Amniotic stem cell (primary cell): Measurements from ENCODE around the gene USP14.

Source experiments
- DNase-seq: peaks from one replicate; lab custom pipeline; 2025; lab: John Stamatoyannopoulos, UW

USP14 gene

DNA sequence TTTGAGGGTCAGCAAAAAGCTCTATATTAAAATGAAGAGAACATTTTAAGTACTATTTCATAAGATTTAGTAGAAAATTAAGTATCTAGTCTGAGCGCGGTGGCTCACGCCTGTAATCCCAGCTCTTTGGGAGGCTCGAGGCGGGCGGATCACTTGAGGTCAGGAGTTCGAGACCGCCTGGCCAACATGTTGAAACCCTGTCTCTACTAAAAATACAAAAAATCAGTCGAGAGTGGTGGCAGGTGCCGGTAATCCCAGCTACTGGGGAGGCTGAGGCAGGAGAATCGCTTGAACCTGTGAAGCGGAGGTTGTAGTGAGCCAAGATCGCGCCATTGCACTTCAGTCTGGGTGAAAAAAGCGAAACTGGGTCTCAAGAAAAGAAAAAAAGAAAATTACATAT is 1.6 kb downstream of the USP14 start:
- no peak for DNase-seq

DNA sequence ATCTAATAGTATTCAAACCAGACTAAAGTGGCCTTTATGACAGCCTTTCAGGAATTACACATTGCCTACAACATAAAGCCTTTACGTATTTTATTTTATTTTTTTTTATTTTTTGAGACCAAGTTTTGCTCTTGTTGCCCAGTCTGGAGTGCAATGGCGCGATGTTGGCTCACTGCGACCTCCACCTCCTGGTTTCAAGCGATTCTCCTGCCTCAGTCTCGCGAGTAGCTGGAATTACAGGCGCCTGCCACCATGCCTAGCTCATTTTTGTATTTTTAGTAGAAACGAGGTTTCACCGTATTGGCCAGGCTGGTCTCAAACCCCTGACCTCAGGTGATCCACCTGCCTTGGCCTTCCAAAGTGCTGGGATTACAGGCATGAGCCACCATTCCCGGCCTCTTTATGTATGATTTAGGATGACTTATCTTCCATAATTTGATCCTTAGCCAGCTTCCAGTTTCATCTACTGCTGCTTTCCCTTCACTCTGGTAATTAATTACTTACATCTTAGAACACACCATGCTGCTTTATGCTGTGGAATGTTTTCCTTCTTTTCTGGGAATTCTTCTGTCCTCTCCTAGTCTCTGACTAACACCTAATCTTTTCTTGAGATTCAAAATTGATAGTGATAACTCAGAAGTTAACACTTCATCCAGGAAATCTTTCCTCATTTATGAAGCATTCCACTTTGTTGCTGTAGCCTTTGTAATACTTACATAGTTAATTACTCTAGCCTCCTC is 2.6 kb downstream of the USP14 start:
- no peak for DNase-seq

DNA sequence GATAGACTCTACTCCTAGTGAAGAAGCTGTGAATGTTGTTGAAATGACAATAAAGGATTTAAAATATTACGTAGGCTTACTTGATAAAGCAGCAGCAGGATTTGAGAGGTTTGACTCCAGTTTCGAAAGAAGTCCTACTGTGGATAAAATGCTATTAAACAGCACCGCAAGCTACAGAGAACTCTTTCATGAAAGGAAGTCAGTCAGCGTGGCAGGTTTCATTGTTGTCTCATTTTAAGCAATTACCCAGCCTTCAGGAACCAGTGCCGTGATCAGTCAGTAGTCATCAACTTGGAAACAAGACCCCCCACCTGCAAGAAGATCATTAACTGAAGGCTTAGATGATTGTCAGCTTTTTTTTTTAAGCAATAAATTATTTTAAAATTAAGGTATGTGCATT is 14.0 kb downstream of the USP14 start:
- no peak for DNase-seq

DNA sequence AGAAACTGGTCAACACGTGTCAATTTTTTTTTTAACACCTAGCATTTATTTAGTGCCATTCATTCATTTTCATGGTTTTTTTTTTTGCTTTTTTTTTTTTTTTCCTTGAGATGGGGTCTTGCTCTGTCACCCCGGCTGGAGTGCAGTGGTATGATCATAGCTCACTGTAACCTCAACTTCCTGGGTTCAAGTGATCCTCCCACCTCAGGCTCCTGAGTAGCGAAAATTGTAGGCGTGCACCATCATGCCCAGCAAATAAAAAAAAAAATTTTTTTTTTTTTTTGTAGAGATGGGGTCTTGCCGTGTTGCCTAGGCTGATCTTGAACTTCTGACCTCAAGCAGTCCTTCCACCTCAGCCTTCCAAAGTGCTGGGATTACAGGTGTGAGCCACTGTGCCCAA is 21.1 kb downstream of the USP14 start:
- no peak for DNase-seq

DNA sequence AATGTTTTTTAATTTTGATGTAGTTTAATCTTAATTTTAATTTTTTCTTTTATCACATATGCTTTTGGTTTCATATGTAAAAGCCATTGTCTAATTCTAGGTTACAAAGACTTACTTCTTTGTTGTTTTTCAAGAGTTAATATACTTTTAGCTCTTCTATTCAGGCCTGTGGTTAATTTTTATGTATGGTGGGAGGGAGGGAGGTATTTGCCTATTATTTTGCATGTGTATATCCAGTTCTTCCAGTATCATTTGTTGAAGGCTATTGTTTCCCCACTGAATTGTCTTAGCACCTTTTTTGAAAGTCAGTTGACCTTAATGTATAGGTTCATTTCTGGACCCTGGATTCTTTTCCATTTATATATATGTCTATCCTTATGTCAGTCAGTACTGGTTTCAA is 23.4 kb downstream of the USP14 start:
- DNase-seq, result no peak

DNA sequence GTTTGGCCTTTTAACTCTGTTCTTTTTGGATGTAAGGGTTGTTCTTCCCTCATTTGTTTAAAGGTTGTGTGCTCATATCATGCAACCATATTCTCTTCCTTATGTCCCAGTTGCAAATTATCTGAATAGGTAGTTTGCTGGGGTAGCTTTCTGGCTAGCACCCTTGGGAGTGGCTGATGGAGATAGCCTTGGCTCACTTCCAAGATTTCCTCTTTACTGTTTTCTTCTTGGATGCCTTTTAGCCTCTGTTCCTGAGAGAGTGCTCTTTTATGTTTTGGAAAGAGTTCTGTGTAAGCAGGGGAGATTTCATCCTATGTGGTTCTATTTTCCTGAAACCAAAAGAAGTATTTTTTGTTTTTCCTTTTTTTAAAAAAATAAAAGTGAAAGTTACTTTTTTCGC is 25.4 kb downstream of the USP14 start:
- DNase-seq, result no peak

DNA sequence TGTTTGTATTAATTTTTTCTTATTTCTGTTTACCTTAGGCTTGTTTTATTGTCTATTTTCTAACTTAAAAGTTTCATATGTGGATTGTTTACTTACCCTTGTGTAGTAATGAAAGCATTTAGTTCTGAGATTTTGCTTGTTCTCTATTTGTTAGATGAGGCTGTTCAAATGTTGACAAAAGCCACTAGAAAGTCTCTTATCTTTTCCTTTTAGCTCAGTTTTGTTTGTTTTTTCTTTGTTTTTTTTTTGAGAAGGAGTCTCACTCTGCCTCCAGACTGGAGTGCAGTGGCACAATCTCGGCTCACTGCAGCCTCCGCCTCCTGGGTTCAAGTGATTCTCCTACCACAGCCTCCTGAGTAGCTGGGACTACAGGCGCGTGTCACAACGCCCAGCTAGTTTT is 30.9 kb downstream of the USP14 start:
- DNase-seq, result no peak

DNA sequence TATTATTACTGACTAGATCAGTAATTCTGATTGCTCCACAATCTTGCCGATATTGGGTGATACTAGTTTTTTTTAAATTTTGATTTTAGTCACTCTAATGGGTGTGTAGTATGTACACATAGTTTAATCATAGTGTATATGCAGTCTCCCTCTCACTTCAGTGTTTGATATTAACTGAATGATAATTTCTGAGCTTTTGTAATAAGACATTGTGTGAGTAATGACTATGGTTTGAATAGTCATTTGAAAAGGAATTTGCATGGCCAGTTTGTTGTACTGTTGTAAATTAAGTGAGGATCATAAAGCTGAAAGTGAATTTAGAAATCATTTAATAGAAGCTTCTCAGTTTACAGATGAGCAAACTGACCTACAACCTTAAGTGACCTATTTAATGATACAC is 33.4 kb downstream of the USP14 start:
- DNase-seq, result no peak

DNA sequence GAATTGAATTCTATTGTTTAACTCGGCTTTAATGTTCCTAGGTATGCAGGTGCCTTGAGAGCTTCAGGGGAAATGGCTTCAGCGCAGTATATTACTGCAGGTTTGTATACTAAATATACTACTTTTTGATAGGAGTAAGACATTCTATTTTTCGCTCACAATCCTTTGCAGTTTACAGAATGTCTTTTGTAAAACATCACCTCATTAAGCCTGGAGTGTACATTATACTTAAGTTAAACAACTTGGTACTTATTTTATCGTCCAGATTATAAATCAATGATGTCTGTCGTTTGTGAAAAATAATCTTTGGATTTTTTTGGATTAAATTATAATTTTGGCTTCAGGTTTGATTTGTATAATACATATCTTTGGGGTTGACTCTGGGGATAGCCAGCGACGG is 34.4 kb downstream of the USP14 start:
- DNase-seq, result no peak

DNA sequence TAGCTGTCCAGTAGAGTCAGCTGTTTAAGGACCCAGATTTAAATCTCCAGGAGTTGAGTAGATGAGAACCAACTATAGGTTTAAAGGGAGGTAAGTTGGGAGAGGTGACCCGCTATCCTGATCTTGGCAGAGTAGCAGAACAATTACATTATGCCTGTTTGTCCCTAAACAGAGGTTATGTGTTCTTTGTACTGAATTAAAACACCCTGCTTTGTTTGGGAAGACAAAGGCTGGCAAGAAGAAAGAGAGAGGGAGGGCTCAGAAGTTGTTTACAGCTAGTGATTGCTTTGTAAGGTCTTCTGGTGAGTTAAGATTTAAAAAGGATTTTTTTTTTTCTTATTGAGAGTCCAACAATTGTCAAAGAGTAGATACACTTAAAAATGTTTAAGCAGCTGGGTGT is 37.3 kb downstream of the USP14 start:
- DNase-seq, result no peak

DNA sequence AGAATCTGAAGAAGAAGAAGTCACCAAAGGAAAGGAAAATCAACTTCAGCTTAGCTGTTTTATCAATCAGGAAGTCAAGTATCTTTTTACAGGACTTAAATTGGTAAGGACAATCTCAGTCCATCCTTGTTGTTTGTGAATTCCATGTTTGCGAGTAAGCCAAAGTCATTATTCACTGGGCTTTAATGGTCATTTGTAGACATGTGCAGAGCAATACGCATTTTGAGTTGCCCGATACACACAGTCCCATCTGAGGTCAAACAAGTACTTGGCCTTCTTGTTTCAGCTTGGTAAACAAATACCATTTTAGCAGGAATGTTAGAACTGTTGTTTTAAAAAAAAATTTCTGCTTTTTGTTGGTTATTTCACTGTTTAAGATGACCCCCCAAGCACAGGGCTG is 40.9 kb downstream of the USP14 start:
- no peak for DNase-seq

DNA sequence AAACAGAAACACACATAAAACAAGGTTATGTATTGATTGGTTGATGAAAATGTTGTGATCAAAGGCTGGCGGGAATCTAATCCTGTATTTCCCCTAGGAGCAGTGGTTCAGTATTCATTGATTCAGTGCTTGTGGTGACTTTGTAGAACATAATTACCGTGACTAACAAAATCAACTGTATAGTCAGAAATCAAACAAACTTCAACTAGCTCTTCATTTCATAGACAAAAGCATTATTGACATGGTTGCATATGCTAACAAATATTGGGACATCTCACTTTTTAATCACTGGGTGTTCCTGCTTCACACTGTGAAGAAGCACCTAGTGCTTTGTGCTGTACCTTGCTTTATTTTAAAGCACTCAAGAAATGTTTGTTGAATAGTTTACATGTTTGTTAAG is 41.4 kb downstream of the USP14 start:
- no peak for DNase-seq

DNA sequence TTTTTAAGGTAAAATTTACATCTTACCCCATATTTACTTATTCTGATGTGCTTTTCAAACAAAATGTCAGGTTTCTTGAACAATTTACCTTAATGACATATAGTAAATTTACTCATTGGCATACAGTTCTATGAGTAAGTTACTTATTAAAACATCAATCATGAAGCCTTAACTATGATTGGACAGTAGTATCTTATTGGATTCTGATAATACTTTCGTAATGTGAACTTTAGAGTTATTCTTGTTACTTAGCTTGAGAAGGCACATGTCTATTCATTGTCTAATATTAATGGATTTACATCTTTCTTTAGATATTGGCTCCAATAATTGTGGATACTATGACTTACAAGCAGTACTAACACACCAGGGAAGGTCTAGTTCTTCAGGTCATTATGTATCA is 51.7 kb downstream of the USP14 start:
- DNase-seq, result no peak

DNA sequence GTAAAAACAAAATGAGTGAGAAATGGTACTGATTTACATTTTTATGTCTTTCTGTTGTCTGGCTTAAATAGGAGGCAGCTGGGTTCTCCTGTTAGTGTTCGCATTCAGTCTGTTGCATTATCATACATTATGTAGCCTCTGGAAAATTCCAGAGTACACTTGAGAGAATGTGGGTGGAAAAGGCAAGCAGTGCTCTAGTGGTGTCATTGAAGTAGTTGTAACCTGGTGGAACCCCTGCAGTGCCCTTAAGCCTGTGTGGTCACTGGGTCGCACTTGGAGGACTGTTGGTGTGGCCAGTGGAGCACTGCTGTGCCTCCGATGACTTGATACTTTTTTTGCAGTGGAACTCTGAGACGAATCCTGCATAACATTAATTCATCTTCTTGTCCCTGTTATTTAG is 52.4 kb downstream of the USP14 start:
- DNase-seq, result no peak

DNA sequence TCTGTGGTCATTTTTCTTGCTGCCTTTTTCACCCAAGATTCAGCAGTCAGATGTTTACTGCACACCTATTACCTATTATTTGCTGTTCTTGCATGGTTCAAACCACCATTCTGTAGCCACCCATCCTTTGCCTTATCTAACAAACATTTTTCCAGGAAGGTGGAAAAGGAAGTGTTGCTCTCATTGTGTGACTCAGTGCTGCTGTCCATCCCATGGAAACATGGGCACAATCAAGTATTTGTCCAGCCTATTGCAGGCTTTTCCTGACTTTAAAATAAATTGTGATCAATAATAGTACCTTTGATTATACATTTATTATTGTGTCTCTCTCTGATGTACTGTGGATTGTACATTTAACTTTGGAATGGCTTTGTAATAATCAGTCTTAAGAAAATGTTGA is 53.2 kb downstream of the USP14 start:
- no peak for DNase-seq

DNA sequence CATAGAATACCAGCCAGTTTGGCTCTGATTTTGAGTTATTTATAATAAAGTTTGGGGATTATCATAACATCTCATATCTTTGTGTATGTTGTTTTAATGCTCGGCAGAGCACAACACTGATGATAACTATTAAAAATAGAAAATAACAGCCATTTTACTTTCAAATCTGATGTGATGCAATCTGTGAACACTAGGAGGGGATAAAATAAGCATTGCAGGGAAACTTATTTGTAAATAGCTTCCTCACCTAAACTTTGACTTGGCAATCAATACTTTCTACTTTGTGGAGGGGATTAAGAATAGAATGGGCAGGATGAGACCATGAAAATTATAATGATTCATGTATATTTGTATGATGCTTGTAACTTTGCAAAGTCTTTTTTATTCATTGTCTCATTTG is 54.4 kb downstream of the USP14 start:
- DNase-seq, result no peak

DNA sequence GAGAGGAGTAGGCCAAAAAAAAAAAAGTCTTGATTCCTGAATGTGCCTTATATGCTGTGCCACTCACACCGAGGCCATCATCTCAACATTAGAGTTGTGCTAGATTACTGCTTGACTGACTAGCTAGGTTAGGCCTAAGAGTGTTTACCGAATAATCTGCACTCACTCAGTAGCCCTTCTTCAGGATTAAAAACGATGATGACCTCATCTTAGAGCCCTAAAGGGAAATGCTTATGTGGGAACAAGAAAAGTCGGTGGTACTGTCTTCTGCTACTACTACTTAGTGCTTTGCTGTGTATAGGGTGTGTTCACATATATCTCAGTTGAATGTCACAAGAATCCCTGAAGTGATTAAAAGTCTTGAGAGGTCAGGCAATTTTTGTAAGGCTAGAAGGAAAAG is 55.1 kb downstream of the USP14 start:
- DNase-seq, result no peak

DNA sequence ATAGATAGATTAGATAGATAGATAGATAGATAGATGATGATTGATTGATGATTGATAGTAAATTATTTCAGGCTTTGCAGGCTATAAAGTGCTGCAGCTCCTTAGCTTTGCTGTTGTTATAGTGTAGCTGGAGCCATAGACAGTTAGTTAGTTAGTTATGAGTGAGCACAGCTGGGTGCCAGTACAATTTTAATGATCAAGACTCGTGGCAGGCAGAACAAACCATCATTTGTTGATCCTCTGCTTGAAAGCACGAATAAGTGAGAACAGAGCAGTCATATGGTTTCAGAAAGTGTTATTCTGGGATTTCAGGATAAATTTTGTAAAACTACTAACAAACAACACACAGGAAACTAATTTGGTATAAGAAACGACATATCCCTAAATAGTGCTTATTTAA is 55.6 kb downstream of the USP14 start:
- no peak for DNase-seq

DNA sequence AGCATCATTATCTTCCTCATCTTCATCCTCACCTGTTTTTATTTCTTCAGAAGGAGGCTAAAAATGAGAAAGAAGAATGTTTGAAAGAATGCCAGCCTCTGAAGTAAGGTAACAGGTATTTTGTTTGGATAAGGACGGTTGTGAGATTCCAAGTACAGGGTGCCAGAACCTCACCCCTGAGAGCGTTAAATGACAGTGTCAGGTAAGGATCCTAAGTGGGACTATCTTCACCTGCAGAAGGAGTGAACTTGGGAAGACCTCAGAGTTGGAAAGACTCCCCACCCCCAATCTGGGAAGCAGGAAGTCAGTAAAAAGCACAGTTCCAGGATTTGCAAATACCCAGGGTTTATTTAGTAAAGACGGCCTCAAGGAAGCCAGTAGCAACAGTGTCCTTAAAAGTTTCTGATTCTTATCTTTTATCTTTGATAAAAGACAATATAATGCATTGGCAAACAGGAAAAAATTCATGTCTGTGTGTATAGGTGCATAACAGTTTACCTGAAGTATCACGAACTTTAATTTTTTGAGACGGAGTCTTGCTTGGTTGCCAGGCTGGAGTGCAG is 57.2 kb downstream of the USP14 start:
- no peak for DNase-seq

DNA sequence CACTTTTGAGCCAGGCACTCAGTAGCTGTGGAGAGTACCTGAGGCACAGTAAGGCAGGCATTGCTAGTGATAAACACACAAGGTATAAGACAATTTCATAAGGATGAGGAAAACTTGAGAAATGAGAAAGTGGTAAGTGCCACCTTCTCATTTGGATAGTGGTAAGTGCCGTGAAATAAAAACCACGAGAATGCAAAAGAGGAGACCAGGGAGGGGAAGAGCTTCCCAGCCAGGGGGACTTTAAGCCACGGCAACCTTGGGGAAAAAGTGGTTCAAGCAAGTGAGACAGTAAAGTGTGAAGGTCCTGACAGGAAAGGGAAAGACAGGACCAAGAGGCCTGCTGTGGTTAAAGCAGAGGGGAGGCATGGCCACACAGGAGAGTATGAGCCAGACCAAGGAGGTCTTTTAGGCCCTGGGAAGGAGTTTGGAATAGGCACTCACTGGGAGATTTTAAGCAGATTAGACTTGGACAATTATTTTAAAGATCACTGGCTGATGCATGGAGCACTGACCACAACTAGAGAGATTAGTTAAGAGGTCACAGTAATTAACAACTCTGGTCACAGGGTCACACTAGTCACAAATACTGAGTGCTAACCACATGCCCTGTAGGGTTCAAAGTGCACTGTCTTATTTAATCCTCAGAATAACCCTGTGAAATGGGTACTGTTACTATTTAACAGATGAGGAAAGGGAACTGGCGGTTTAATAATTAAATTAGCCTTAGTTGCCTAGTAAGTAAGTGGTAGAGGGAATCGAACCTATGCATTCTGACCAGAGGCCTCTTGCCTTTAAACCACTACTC is 59.4 kb downstream of the USP14 start:
- DNase-seq, result no peak

DNA sequence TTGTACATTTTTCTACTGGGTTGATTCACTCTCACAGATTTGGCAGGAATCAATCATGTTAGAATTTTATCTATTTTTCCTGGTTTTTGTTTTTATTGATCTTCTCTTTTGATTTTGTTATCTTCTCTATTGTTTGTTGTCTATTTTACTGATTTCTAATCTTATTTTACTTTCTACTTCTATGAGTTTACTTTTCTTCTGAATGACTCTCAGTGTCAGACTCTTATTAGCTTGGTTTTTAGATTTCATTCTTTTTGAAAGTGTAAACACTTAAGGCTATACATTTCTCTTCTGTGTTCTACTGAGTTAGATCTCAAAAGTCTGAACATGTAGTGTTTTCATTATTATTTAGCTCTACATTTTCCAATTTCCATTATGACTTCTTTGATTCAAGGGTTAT is 62.4 kb downstream of the USP14 start:
- DNase-seq, result no peak

DNA sequence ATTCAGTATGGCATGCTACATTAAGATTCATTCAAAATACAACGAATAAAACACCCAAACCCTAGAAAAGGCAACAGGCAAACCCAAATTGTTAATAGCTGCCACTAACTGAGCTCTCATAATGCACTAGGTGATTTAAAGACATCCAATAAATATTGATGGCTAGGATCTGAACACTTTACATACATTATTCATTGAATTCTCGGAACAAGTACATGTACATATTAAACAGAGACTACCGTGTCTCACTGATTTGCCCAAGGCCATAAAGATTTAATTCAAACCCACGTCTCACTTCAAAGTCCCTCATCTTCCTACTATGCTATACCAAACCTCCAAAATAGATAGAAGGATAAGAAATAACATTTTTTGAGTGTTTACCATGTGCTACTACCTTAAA is 67.4 kb downstream of the USP14 start:
- DNase-seq, result no peak

DNA sequence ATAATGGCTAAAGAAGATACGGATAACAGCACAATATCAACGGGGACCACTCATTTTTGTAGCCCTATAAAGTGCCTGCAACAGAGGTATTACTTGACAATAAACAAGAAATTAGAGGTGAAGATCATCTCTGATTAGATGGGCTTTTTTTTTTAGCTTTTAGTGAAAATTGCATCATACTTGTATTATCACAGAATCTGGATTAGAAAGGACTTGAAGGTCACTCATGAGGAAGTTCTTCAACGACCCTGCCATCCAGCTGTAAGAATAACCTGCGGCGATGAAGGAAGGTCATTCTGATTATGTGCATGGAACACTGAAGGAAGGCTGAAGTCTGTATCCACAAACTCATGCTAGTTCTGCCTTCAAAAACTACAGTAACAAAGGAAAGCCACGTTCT is 69.0 kb downstream of the USP14 start:
- DNase-seq, result no peak

DNA sequence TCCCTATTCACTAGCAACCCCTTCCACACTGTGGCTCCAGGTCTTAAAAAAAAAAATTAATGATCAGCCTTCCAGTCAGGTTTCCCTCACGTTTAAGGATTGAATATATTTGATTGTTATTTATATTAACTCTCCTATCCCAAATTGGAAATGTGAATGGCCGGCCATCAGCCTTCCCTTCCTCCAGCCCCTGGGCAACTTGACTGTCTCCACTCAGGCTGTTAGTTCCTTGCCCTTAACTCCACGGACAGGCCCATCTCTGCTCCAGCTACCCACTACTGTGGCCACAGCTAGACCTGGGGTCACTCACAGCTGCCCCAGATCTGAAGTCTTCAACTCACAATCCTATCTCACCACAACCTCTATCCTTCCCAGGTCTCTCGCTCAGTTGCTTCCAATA is 69.5 kb downstream of the USP14 start:
- DNase-seq, result no peak
